ENCODE results near the gene ARHGAP23.
"Not testable (repeated sequence)": the region's sequence is repeated elsewhere in the genome, so short reads cannot be mapped to it uniquely, and the experiment has no call there.

The ARHGAP23 gene

GRCh38 chr17:38482039-38482699 is 53.9 kb downstream of the ARHGAP23 start:
- DNase-seq (ENCODE audit: extremely low spot score, insufficient read length, low read depth); FAIRE-seq: not testable (repeated sequence)

- DNase-seq (ENCODE audit: extremely low spot score, insufficient read length, low read depth); FAIRE-seq: not testable (repeated sequence)
Measured at GRCh38 chr17:38482700-38483043, 54.4 kb downstream of the ARHGAP23 start.

GRCh38 chr17:38484242-38485145 is 56.2 kb downstream of the ARHGAP23 start:
- not testable (repeated sequence) for FAIRE-seq; DNase-seq (ENCODE audit: extremely low spot score, insufficient read length, low read depth)

GRCh38 chr17:38485146-38485468 is 56.8 kb downstream of the ARHGAP23 start:
- no peak for FAIRE-seq
- DNase-seq (ENCODE audit: extremely low spot score, insufficient read length, low read depth), result no peak

GRCh38 chr17:38485681-38486298 is 57.5 kb downstream of the ARHGAP23 start:
- DNase-seq (ENCODE audit: extremely low spot score, insufficient read length, low read depth); FAIRE-seq: not testable (repeated sequence)

- FAIRE-seq; DNase-seq (ENCODE audit: extremely low spot score, insufficient read length, low read depth): not testable (repeated sequence)
Measured at GRCh38 chr17:38489774-38490173, 61.5 kb downstream of the ARHGAP23 start.

- not testable (repeated sequence) for DNase-seq (ENCODE audit: extremely low spot score, insufficient read length, low read depth); FAIRE-seq
Measured at GRCh38 chr17:38491346-38492066, 63.2 kb downstream of the ARHGAP23 start.

GRCh38 chr17:38492067-38493040 is 64.1 kb downstream of the ARHGAP23 start:
- peak; percentile 56 for DNase-seq (ENCODE audit: extremely low spot score, insufficient read length, low read depth)
- FAIRE-seq, result not testable (repeated sequence)

- DNase-seq (ENCODE audit: extremely low spot score, insufficient read length, low read depth); FAIRE-seq: not testable (repeated sequence)
Measured at GRCh38 chr17:38494152-38494551, 65.9 kb downstream of the ARHGAP23 start.

GRCh38 chr17:38497656-38498055 is 69.4 kb downstream of the ARHGAP23 start:
- DNase-seq (ENCODE audit: extremely low spot score, insufficient read length, low read depth); FAIRE-seq: not testable (repeated sequence)

- FAIRE-seq (no peak), DNase-seq (ENCODE audit: extremely low spot score, insufficient read length, low read depth) (no peak)
Measured at GRCh38 chr17:38498353-38498752, 70.1 kb downstream of the ARHGAP23 start.

- not testable (repeated sequence) for DNase-seq (ENCODE audit: extremely low spot score, insufficient read length, low read depth); FAIRE-seq
Measured at GRCh38 chr17:38499230-38499629, 71.0 kb downstream of the ARHGAP23 start.

GRCh38 chr17:38501718-38502117 is 73.5 kb downstream of the ARHGAP23 start:
- FAIRE-seq; DNase-seq (ENCODE audit: extremely low spot score, insufficient read length, low read depth): not testable (repeated sequence)

- DNase-seq (ENCODE audit: extremely low spot score, insufficient read length, low read depth); FAIRE-seq: not testable (repeated sequence)
Measured at GRCh38 chr17:38503286-38503913, 75.1 kb downstream of the ARHGAP23 start.

GRCh38 chr17:38504216-38504615 is 76.0 kb downstream of the ARHGAP23 start:
- FAIRE-seq (no peak), DNase-seq (ENCODE audit: extremely low spot score, insufficient read length, low read depth) (no peak)

- FAIRE-seq (no peak), DNase-seq (ENCODE audit: extremely low spot score, insufficient read length, low read depth) (no peak)
Measured at GRCh38 chr17:38507436-38507835, 79.2 kb downstream of the ARHGAP23 start.

GRCh38 chr17:38507921-38508569 is 79.8 kb downstream of the ARHGAP23 start:
- FAIRE-seq, result no peak
- no peak for DNase-seq (ENCODE audit: extremely low spot score, insufficient read length, low read depth)

- FAIRE-seq, result no peak
- no peak for DNase-seq (ENCODE audit: extremely low spot score, insufficient read length, low read depth)
Measured at GRCh38 chr17:38508570-38508950, 80.3 kb downstream of the ARHGAP23 start.
